ENCODE results near the gene DLGAP3. TPM values are rescaled to one million over a fixed set of nuclear protein-coding genes. Genes with fewer than 3 reads are reported as not detected.
"Not testable (repeated sequence)": the region's sequence is repeated elsewhere in the genome, so short reads cannot be mapped to it uniquely, and the experiment has no call there.

Gene DLGAP3
- total RNA-seq, 1 experiment from 2014 or later: 0.27 TPM

DNA sequence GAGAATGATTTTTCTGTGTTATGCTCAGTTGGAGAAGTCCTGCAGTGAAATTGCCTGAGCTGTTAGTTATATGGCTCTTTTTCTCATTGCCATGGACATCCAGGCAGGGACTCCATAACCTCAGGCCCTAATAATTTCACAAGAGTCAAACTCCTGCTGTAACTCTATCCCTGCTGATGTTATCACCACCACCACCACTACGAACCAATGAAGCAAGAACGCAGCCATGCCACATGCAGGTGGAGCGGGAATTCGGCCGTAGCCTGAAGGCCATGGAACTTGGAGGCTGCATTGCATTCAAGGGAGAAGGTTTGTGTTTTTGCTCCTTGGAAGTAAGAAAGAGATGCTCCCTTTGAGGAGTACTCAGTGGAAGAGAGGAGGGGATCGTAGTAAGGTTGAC lies 16.8 kb upstream of the DLGAP3 start:
- RAD21 ChIA-PET (ENCODE audit: low non-redundant PET in 1 of 2, low total read pairs in 2 of 2, uncharacterized antibody in 2 of 2, unreplicated experiment in 2 of 2): no interaction called here
- H4K20me1 ChIP-seq (ENCODE audit: insufficient read depth): no peaks in the 10 kb centered on the region
- no peak overlapping the region for H3K4me3 ChIP-seq (replicated peaks in 1 of 2; ENCODE audit: low read depth in 1 of 2, low read length in 2 of 2)
- POLR2A ChIA-PET: no interaction called here
- no peak overlapping the region for H3K9ac ChIP-seq (ENCODE audit: low read length)
- H3K4me2 ChIP-seq (ENCODE audit: low read length): no peak overlapping the region
- no peaks in the 10 kb centered on the region for H3K4me1 ChIP-seq (ENCODE audit: control insufficient read depth in 1 of 2, insufficient read depth in 2 of 2, low read length in 2 of 2)
- ATAC-seq (no peak), DNase-seq (ENCODE audit: low read depth, low spot score) (no peak)
- H3K9me2 ChIP-seq (ENCODE audit: insufficient read depth): no peaks in the 10 kb centered on the region
- no peaks in the 10 kb centered on the region for H3K36me3 ChIP-seq (ENCODE audit: control insufficient read depth in 1 of 2, insufficient read depth in 2 of 2, low read length in 2 of 2)
- no peak overlapping the region for H3K27ac ChIP-seq (ENCODE audit: low read depth, low read length)
- intact Hi-C loops (cut with micrococcal nuclease): no loop called here
- TF ChIP-seq, protein P1, sequence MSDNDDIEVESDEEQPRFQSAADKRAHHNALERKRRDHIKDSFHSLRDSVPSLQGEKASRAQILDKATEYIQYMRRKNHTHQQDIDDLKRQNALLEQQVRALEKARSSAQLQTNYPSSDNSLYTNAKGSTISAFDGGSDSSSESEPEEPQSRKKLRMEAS (IDR thresholded peaks at IDR 0.05): no peak
- TF ChIP-seq EZH2 (IDR thresholded peaks at IDR 0.05): no peak
- no peak for TF ChIP-seq EGR1 (IDR thresholded peaks at IDR 0.05; ENCODE audit: low read depth)
- no peak for TF ChIP-seq YY1 (IDR thresholded peaks at IDR 0.05; ENCODE audit: extremely low read depth, insufficient replicate concordance, low read depth, low read length)
- TF ChIP-seq RAD21 (IDR thresholded peaks at IDR 0.05; ENCODE audit: low read depth): no peak
- TF ChIP-seq POLR2AphosphoS5 (IDR thresholded peaks at IDR 0.05; ENCODE audit: low read depth, low read length): no peak
- TF ChIP-seq ZFX (IDR thresholded peaks at IDR 0.05): no peak
- TF ChIP-seq SRF (IDR thresholded peaks at IDR 0.05; ENCODE audit: low read depth): no peak
- TF ChIP-seq ELF1 (IDR thresholded peaks at IDR 0.05; ENCODE audit: borderline replicate concordance, low read depth): no peak
- TF ChIP-seq CBX3 (IDR thresholded peaks at IDR 0.05; ENCODE audit: low read depth): no peak
- TF ChIP-seq ZNF274 (IDR thresholded peaks at IDR 0.05; ENCODE audit: low read depth, low read length): no peak
- TF ChIP-seq EZH2phosphoT487 (IDR thresholded peaks at IDR 0.05; ENCODE audit: borderline replicate concordance): no peak
- TF ChIP-seq POLR2A (IDR thresholded peaks at IDR 0.05; ENCODE audit: borderline replicate concordance, extremely low read depth, insufficient read depth, insufficient read length): no peak
- no peak for TF ChIP-seq CEBPB (IDR thresholded peaks at IDR 0.05; ENCODE audit: low read depth)
- TF ChIP-seq SP1 (IDR thresholded peaks at IDR 0.05; ENCODE audit: low read depth): no peak
- TF ChIP-seq, protein P2, sequence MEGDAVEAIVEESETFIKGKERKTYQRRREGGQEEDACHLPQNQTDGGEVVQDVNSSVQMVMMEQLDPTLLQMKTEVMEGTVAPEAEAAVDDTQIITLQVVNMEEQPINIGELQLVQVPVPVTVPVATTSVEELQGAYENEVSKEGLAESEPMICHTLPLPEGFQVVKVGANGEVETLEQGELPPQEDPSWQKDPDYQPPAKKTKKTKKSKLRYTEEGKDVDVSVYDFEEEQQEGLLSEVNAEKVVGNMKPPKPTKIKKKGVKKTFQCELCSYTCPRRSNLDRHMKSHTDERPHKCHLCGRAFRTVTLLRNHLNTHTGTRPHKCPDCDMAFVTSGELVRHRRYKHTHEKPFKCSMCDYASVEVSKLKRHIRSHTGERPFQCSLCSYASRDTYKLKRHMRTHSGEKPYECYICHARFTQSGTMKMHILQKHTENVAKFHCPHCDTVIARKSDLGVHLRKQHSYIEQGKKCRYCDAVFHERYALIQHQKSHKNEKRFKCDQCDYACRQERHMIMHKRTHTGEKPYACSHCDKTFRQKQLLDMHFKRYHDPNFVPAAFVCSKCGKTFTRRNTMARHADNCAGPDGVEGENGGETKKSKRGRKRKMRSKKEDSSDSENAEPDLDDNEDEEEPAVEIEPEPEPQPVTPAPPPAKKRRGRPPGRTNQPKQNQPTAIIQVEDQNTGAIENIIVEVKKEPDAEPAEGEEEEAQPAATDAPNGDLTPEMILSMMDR (IDR thresholded peaks at IDR 0.05 in 2 of 3, conservative IDR thresholded peaks at IDR 0.05 in 1 of 3; ENCODE audit: borderline replicate concordance in 1 of 3, insufficient read depth in 1 of 3, low read depth in 2 of 3, low read length in 2 of 3): no peak
- TF ChIP-seq, protein P3, sequence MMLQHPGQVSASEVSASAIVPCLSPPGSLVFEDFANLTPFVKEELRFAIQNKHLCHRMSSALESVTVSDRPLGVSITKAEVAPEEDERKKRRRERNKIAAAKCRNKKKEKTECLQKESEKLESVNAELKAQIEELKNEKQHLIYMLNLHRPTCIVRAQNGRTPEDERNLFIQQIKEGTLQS (IDR thresholded peaks at IDR 0.05): no peak
- no peak for TF ChIP-seq SIN3A (IDR thresholded peaks at IDR 0.05; ENCODE audit: low read depth)
- TF ChIP-seq, protein P4, sequence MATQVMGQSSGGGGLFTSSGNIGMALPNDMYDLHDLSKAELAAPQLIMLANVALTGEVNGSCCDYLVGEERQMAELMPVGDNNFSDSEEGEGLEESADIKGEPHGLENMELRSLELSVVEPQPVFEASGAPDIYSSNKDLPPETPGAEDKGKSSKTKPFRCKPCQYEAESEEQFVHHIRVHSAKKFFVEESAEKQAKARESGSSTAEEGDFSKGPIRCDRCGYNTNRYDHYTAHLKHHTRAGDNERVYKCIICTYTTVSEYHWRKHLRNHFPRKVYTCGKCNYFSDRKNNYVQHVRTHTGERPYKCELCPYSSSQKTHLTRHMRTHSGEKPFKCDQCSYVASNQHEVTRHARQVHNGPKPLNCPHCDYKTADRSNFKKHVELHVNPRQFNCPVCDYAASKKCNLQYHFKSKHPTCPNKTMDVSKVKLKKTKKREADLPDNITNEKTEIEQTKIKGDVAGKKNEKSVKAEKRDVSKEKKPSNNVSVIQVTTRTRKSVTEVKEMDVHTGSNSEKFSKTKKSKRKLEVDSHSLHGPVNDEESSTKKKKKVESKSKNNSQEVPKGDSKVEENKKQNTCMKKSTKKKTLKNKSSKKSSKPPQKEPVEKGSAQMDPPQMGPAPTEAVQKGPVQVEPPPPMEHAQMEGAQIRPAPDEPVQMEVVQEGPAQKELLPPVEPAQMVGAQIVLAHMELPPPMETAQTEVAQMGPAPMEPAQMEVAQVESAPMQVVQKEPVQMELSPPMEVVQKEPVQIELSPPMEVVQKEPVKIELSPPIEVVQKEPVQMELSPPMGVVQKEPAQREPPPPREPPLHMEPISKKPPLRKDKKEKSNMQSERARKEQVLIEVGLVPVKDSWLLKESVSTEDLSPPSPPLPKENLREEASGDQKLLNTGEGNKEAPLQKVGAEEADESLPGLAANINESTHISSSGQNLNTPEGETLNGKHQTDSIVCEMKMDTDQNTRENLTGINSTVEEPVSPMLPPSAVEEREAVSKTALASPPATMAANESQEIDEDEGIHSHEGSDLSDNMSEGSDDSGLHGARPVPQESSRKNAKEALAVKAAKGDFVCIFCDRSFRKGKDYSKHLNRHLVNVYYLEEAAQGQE (IDR thresholded peaks at IDR 0.05; ENCODE audit: low read depth): no peak
- TF ChIP-seq JUND (IDR thresholded peaks at IDR 0.05): no peak
- CTCF ChIA-PET: no interaction called here
- BruUV-seq (replicated peaks): no TSS peak
- no peaks in the 10 kb centered on the region for H3K79me2 ChIP-seq (ENCODE audit: insufficient read depth, low read length)
- H2AFZ ChIP-seq (ENCODE audit: low read depth, low read length, poor library complexity, severe bottlenecking): no peak overlapping the region
- no peaks in the 10 kb centered on the region; the same call in 1 of the 2 replicates for H3K27me3 ChIP-seq (ENCODE audit: insufficient read depth, low read length)
- no peaks in the 10 kb centered on the region for H3K9me3 ChIP-seq (ENCODE audit: control insufficient read depth in 1 of 2, insufficient read depth in 1 of 2, low read depth in 1 of 2, low read length in 2 of 2)

DNA sequence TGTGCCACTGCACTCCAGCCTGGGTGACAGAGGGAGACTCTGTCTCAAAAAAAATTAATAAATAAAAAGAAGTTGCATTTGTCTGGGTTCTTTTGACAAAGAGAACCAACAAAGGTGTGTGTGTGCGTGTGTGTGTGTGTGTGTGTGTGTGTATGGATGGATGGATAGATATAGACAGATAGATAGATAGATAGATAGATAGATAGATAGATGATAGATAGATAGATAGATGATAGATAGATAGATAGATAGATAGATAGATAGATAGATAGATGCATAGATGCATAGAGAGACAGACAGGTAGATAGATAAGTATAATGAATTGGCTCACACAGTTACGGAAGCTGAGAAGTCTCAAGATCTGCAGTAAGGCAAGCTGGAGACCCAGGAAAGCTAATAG lies 12.3 kb upstream of the DLGAP3 start:
- H3K27ac ChIP-seq (ENCODE audit: low read depth, low read length); BruUV-seq (replicated peaks); intact Hi-C loops (cut with micrococcal nuclease); RAD21 ChIA-PET (ENCODE audit: low non-redundant PET in 1 of 2, low total read pairs in 2 of 2, uncharacterized antibody in 2 of 2, unreplicated experiment in 2 of 2); CTCF ChIA-PET; H3K36me3 ChIP-seq (ENCODE audit: control insufficient read depth in 1 of 2, insufficient read depth in 2 of 2, low read length in 2 of 2); H3K27me3 ChIP-seq (ENCODE audit: insufficient read depth, low read length); ATAC-seq; POLR2A ChIA-PET; H3K9me2 ChIP-seq (ENCODE audit: insufficient read depth); H3K79me2 ChIP-seq (ENCODE audit: insufficient read depth, low read length); H3K4me1 ChIP-seq (ENCODE audit: control insufficient read depth in 1 of 2, insufficient read depth in 2 of 2, low read length in 2 of 2); H3K9me3 ChIP-seq (ENCODE audit: control insufficient read depth in 1 of 2, insufficient read depth in 1 of 2, low read depth in 1 of 2, low read length in 2 of 2); H3K9ac ChIP-seq (ENCODE audit: low read length); DNase-seq (ENCODE audit: low read depth, low spot score); H3K4me2 ChIP-seq (ENCODE audit: low read length); H2AFZ ChIP-seq (ENCODE audit: low read depth, low read length, poor library complexity, severe bottlenecking); H3K4me3 ChIP-seq (replicated peaks in 1 of 2; ENCODE audit: low read depth in 1 of 2, low read length in 2 of 2); H4K20me1 ChIP-seq (ENCODE audit: insufficient read depth): not testable (repeated sequence)

Data from HCT116 (cell line).